ENCODE results near the gene ATP6V0D1. TPM values are rescaled to one million over a fixed set of nuclear protein-coding genes. Genes with fewer than 3 reads are reported as not detected.
A peak's percentile ranks its signal among the peaks of the same experiment; 100 is the strongest.

The ATP6V0D1 gene
- total RNA-seq, 1 experiment from 2014 or later: 50.5 TPM

DNA sequence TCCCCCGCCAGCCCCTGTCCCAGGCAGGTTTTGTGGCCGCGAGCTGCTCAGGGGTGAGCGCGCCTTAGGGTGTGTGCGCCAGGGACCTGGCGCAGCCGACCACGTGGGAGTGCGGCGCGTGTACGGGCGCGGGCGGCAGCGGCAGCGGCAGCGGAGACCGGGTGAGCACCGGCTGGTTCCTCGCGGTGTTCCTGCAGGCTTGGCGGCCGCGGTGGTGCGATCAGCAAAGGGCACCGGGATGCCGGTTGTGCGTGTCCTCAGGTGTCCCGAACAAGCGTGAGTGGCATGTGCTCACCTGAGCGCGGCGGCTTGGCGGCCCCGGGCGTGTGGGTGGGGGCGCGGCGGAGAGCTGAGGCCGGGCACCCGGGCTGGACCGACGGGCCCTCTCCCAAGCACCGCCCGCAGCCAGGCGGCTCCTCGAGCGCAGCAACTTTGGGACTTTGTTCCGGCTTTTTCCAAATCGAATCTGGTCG is 50.4 kb downstream of the ATP6V0D1 start:
- no peaks in the 10 kb centered on the region for H3K36me3 Mint-ChIP-seq (ENCODE audit: insufficient read depth, unreplicated experiment)
- no TSS peak for BruUV-seq (replicated peaks)
- peak overlapping the region; percentile 71 for H3K4me3 Mint-ChIP-seq (ENCODE audit: unreplicated experiment)
- CTCF ChIA-PET: interaction anchor here (0.6 to 1.1 kb wide), 4 partner anchors 14 to 170 kb away, joined by 3 to 4 read pairs (median 3); partner anchors contain the start of gene ZDHHC1
- peaks cover under 1% of the 10 kb centered on the region for H3K27me3 Mint-ChIP-seq (ENCODE audit: insufficient read depth, unreplicated experiment)
- POLR2A ChIA-PET: interaction anchor here (0.7 to 2.1 kb wide), 2 partner anchors 11 to 14 kb away, joined by 5 to 13 read pairs; partner anchors contain the start of gene ZDHHC1
- H3K9me3 Mint-ChIP-seq (ENCODE audit: unreplicated experiment): no peaks in the 10 kb centered on the region
- no peak for TF ChIP-seq CTCF (IDR thresholded peaks at IDR 0.05; ENCODE audit: unreplicated experiment)
- no peak overlapping the region for H3K27ac Mint-ChIP-seq (ENCODE audit: low read depth, unreplicated experiment)
- peak; percentile 23 for DNase-seq (ENCODE audit: unreplicated experiment)
- intact Hi-C loops (cut with micrococcal nuclease): no loop called here
- peaks cover 14% of the 10 kb centered on the region for H3K4me1 Mint-ChIP-seq (ENCODE audit: insufficient read depth, unreplicated experiment)

DNA sequence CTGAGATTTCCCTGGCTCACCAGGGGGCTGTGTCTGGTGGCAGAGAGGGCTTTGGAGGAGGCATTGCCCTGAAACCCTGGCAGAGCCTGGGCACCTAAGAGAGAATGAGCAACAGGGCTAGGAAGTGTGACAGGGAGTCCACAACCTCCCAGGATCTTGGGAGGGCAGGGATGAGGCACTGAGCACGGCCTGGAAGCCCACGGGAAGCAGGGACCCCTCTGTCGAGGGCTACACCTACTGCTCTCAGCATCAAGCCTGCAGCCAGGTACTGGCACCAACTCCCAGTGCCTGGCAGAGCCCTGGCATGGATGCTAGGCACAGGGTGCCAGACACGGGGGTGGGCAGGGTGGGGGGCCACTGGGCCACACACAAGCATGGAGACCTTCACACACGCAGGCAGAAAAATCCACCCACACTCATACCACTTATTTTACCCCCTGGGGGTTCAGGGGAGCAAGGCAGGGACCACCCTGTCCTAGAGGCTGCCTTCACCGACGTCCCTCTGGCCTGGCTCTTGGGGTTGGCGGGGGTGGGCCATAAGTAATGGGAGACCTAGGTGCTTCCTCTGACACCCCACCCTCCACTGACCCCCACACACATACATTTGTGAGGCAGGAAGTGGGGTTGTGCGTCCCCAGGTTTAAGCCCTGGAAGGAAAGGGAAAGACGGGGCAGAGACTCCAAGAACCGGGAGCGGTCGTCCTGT is 51.0 kb downstream of the ATP6V0D1 start:
- H3K4me3 Mint-ChIP-seq (ENCODE audit: unreplicated experiment): peak overlapping the region; percentile 71
- H3K27me3 Mint-ChIP-seq (ENCODE audit: insufficient read depth, unreplicated experiment): peaks cover 6% of the 10 kb centered on the region
- ChIA-PET CTCF (interaction anchor here (1.0 to 3.6 kb wide), 4 partner anchors 22 to 170 kb away, joined by 3 to 53 read pairs (median 13); no protein-coding TSS in a partner anchor), POLR2A (interaction anchor here (0.7 to 2.1 kb wide), 2 partner anchors 12 to 13 kb away, joined by 5 to 13 read pairs; partner anchors contain the start of gene ZDHHC1)
- TF ChIP-seq CTCF (IDR thresholded peaks at IDR 0.05; ENCODE audit: unreplicated experiment): no peak
- H3K27ac Mint-ChIP-seq (ENCODE audit: low read depth, unreplicated experiment): no peak overlapping the region
- BruUV-seq (replicated peaks): no TSS peak
- DNase-seq (ENCODE audit: unreplicated experiment): no peak
- H3K36me3 Mint-ChIP-seq (ENCODE audit: insufficient read depth, unreplicated experiment): no peaks in the 10 kb centered on the region
- intact Hi-C loops (cut with micrococcal nuclease): no loop called here
- H3K4me1 Mint-ChIP-seq (ENCODE audit: insufficient read depth, unreplicated experiment): peaks cover 14% of the 10 kb centered on the region
- no peaks in the 10 kb centered on the region for H3K9me3 Mint-ChIP-seq (ENCODE audit: unreplicated experiment)

- BruUV-seq (replicated peaks): no TSS peak
- Mint-ChIP-seq H3K27me3 (ENCODE audit: insufficient read depth, unreplicated experiment) (peaks cover 12% of the 10 kb centered on the region), H3K4me1 (ENCODE audit: insufficient read depth, unreplicated experiment) (peaks cover 14% of the 10 kb centered on the region), H3K9me3 (ENCODE audit: unreplicated experiment) (no peaks in the 10 kb centered on the region), H3K4me3 (ENCODE audit: unreplicated experiment) (no peak overlapping the region), H3K27ac (ENCODE audit: low read depth, unreplicated experiment) (no peak overlapping the region), H3K36me3 (ENCODE audit: insufficient read depth, unreplicated experiment) (no peaks in the 10 kb centered on the region)
- ChIA-PET CTCF (interaction anchor here (0.6 to 3.6 kb wide), 23 partner anchors 11 to 413 kb away, joined by 3 to 53 read pairs (median 4); no protein-coding TSS in a partner anchor), POLR2A (interaction anchor here (1.3 to 1.7 kb wide), 4 partner anchors 11 to 52 kb away, joined by 4 to 6 read pairs (median 5); partner anchors contain the start of genes ATP6V0D1 and ZDHHC1)
- intact Hi-C loops (cut with micrococcal nuclease): no loop called here
- no peak for DNase-seq (ENCODE audit: unreplicated experiment)
- TF ChIP-seq CTCF (IDR thresholded peaks at IDR 0.05; ENCODE audit: unreplicated experiment): no peak
Measured at GRCh38 chr16:67429053-67429798, 51.7 kb downstream of the ATP6V0D1 start.
